ENCODE results near the gene IRF8.
"Not testable (repeated sequence)": the region's sequence is repeated elsewhere in the genome, so short reads cannot be mapped to it uniquely, and the experiment has no call there.

The IRF8 gene

GRCh38 chr16:85868495-85868894 is 30.5 kb upstream of the IRF8 start:
- no peak for DNase-seq (ENCODE audit: low read depth in 2 of 2, low spot score in 1 of 2)

- DNase-seq (ENCODE audit: low read depth in 2 of 2, low spot score in 1 of 2), result no peak
These were observed 29.8 kb upstream of the IRF8 start for GRCh38 chr16:85869206-85869605.

- DNase-seq (ENCODE audit: low read depth in 2 of 2, low spot score in 1 of 2), result no peak
These were observed 29.0 kb upstream of the IRF8 start for GRCh38 chr16:85869785-85870558.

- DNase-seq (ENCODE audit: low read depth in 2 of 2, low spot score in 1 of 2), result no peak
These were observed 27.2 kb upstream of the IRF8 start for GRCh38 chr16:85871756-85872155.

GRCh38 chr16:85872734-85873133 is 26.2 kb upstream of the IRF8 start:
- no peak for DNase-seq (ENCODE audit: low read depth in 2 of 2, low spot score in 1 of 2)

- no peak for DNase-seq (ENCODE audit: low read depth in 2 of 2, low spot score in 1 of 2)
These were observed 25.8 kb upstream of the IRF8 start for GRCh38 chr16:85873153-85873552.

GRCh38 chr16:85874031-85874430 is 24.9 kb upstream of the IRF8 start:
- DNase-seq (ENCODE audit: low read depth in 2 of 2, low spot score in 1 of 2), result not testable (repeated sequence)

GRCh38 chr16:85878407-85878806 is 20.6 kb upstream of the IRF8 start:
- DNase-seq (ENCODE audit: low read depth in 2 of 2, low spot score in 1 of 2), result no peak

GRCh38 chr16:85878875-85879274 is 20.1 kb upstream of the IRF8 start:
- DNase-seq (ENCODE audit: low read depth in 2 of 2, low spot score in 1 of 2), result no peak

GRCh38 chr16:85879549-85879948 is 19.4 kb upstream of the IRF8 start:
- no peak for DNase-seq (ENCODE audit: low read depth in 2 of 2, low spot score in 1 of 2)

GRCh38 chr16:85879975-85880831 is 18.8 kb upstream of the IRF8 start:
- DNase-seq (ENCODE audit: low read depth in 2 of 2, low spot score in 1 of 2), result no peak

- no peak for DNase-seq (ENCODE audit: low read depth in 2 of 2, low spot score in 1 of 2)
These were observed 18.1 kb upstream of the IRF8 start for GRCh38 chr16:85880861-85881260.

- DNase-seq (ENCODE audit: low read depth in 2 of 2, low spot score in 1 of 2), result no peak
These were observed 17.5 kb upstream of the IRF8 start for GRCh38 chr16:85881436-85881835.

- no peak for DNase-seq (ENCODE audit: low read depth in 2 of 2, low spot score in 1 of 2)
These were observed 16.7 kb upstream of the IRF8 start for GRCh38 chr16:85882181-85882810.

GRCh38 chr16:85883813-85884212 is 15.1 kb upstream of the IRF8 start:
- DNase-seq (ENCODE audit: low read depth in 2 of 2, low spot score in 1 of 2), result no peak

- DNase-seq (ENCODE audit: low read depth in 2 of 2, low spot score in 1 of 2), result no peak
These were observed 14.0 kb upstream of the IRF8 start for GRCh38 chr16:85884808-85885463.

- no peak for DNase-seq (ENCODE audit: low read depth in 2 of 2, low spot score in 1 of 2)
These were observed 13.4 kb upstream of the IRF8 start for GRCh38 chr16:85885537-85885936.

GRCh38 chr16:85888405-85889331 is 10.3 kb upstream of the IRF8 start:
- DNase-seq (ENCODE audit: low read depth in 2 of 2, low spot score in 1 of 2), result no peak

GRCh38 chr16:85891033-85891775 is 7.8 kb upstream of the IRF8 start:
- no peak for DNase-seq (ENCODE audit: low read depth in 2 of 2, low spot score in 1 of 2)

GRCh38 chr16:85891776-85892166 is 7.2 kb upstream of the IRF8 start:
- no peak for DNase-seq (ENCODE audit: low read depth in 2 of 2, low spot score in 1 of 2)

All from stimulated activated CD8-positive, alpha-beta memory T cell treated with anti-CD3 and anti-CD28 coated beads, Interleukin-4, amount 100 ng/mL, for 1 hour (primary cell).